GM18498 (cell line): ENCODE data around the gene FYN.

ENCODE experiments used
- ATAC-seq: cut with Tn5 transposase; IDR thresholded peaks from one replicate; pipeline ENCODE4 v1.9.1; 2021; ENCODE audit warnings: mild to moderate bottlenecking, moderate library complexity; ENCODE audit not compliant: unreplicated experiment

FYN gene

GRCh38 chr6:111809766-111810165 is 63.5 kb downstream of the FYN start:
- no peak for ATAC-seq

- no peak for ATAC-seq
Measured at GRCh38 chr6:111809264-111809663, 64.0 kb downstream of the FYN start.

GRCh38 chr6:111808493-111808892 is 64.8 kb downstream of the FYN start:
- ATAC-seq = no peak

GRCh38 chr6:111806561-111807497 is 66.4 kb downstream of the FYN start:
- no peak for ATAC-seq

GRCh38 chr6:111806165-111806547 is 67.1 kb downstream of the FYN start:
- no peak for ATAC-seq

- peak; percentile 53 for ATAC-seq
Measured at GRCh38 chr6:111805511-111806164, 67.6 kb downstream of the FYN start.

GRCh38 chr6:111804627-111805235 is 68.5 kb downstream of the FYN start:
- ATAC-seq = peak; percentile 54

GRCh38 chr6:111803804-111804203 is 69.4 kb downstream of the FYN start:
- ATAC-seq = no peak

- peak; percentile 30 for ATAC-seq
Measured at GRCh38 chr6:111803371-111803770, 69.9 kb downstream of the FYN start.

GRCh38 chr6:111802720-111803330 is 70.4 kb downstream of the FYN start:
- ATAC-seq = no peak

GRCh38 chr6:111802015-111802414 is 71.2 kb downstream of the FYN start:
- ATAC-seq = no peak

- no peak for ATAC-seq
Measured at GRCh38 chr6:111800821-111801220, 72.4 kb downstream of the FYN start.

GRCh38 chr6:111800259-111800765 is 72.9 kb downstream of the FYN start:
- ATAC-seq = no peak

GRCh38 chr6:111799576-111800258 is 73.5 kb downstream of the FYN start:
- no peak for ATAC-seq

- ATAC-seq = no peak
Measured at GRCh38 chr6:111798281-111798725, 74.9 kb downstream of the FYN start.

- no peak for ATAC-seq
Measured at GRCh38 chr6:111796310-111796918, 76.8 kb downstream of the FYN start.

GRCh38 chr6:111795558-111795957 is 77.7 kb downstream of the FYN start:
- no peak for ATAC-seq

- ATAC-seq = no peak
Measured at GRCh38 chr6:111794727-111795452, 78.4 kb downstream of the FYN start.

GRCh38 chr6:111794300-111794699 is 79.0 kb downstream of the FYN start:
- no peak for ATAC-seq
